SU-DHL-6 (cell line): ENCODE data around the gene NANS.

ENCODE experiments used
- CTCF ChIP-seq: fragments of 200-600 bp; sonication (generic); IDR thresholded peaks from one replicate; pipeline ENCODE4 v1.5.1; 2017; ENCODE audit warnings: antibody characterized with exemption, mild to moderate bottlenecking, low read length, moderate library complexity; ENCODE audit not compliant: insufficient read depth, poor library complexity, severe bottlenecking
- EZH2phosphoT487 ChIP-seq: fragments of 200-600 bp; sonication (generic), shearing (Covaris generic); conservative IDR thresholded peaks from 2 replicates; pipeline ENCODE4 v1.6.1; 2018; ENCODE audit warnings: mild to moderate bottlenecking, antibody characterized with exemption, low read length, moderate library complexity, mixed read lengths

- TF ChIP-seq CTCF (no peak), EZH2phosphoT487 (no peak)
Measured at GRCh38 chr9:98094851-98095250, 38.3 kb downstream of the NANS start.
